Measurements from ENCODE around the gene DEF6.

DEF6 gene

GRCh38 chr6:35262596-35262995 lies 35.0 kb upstream of the DEF6 start:
- Histone ChIP-seq H3K9me3 (replicated peaks in 1 of 2; ENCODE audit: control insufficient read depth in 2 of 2, insufficient read depth in 1 of 2, low read depth in 1 of 2, low read length in 2 of 2) (no peaks in the 10 kb centered on the region), H2AK5ac (ENCODE audit: low read depth, low read length) (no peak overlapping the region), H3K4me2 (ENCODE audit: insufficient read depth, low read length, poor library complexity, severe bottlenecking) (no peak overlapping the region), H2AFZ (ENCODE audit: low read length) (no peak overlapping the region), H2BK12ac (ENCODE audit: low read length) (no peak overlapping the region), H3K27me3 (ENCODE audit: control insufficient read depth in 3 of 3, insufficient read depth in 3 of 3, low read depth in 1 of 3, low read length in 3 of 3) (no peaks in the 10 kb centered on the region), H3K9ac (ENCODE audit: low read depth, low read length, poor library complexity) (no peak overlapping the region), H3K14ac (ENCODE audit: low read length) (no peak overlapping the region), H3K27ac (replicated peaks; ENCODE audit: low read length) (no peak overlapping the region), H3K4ac (ENCODE audit: low read length) (no peak overlapping the region), H3K18ac (ENCODE audit: low read length) (no peak overlapping the region), H3K36me3 (replicated peaks in 1 of 2; ENCODE audit: control insufficient read depth in 2 of 2, insufficient read depth in 2 of 2, low read length in 2 of 2) (peaks cover 0 to 8% of the 10 kb centered on the region in 2 donors), H3K79me1 (ENCODE audit: low read depth, low read length) (peaks cover 6% of the 10 kb centered on the region), H4K91ac (ENCODE audit: low read depth, low read length, poor library complexity) (no peak overlapping the region), H3K4me3 (ENCODE audit: low read length in 2 of 2) (no peak overlapping the region), H2BK120ac (ENCODE audit: low read depth, low read length) (no peak overlapping the region), H3K4me1 (ENCODE audit: control insufficient read depth in 2 of 2, insufficient read depth in 1 of 2, low read depth in 1 of 2, low read length in 2 of 2) (peaks cover 5 to 8% of the 10 kb centered on the region in 2 donors), H2BK5ac (ENCODE audit: low read length) (no peak overlapping the region), H4K8ac (ENCODE audit: low read depth, low read length) (no peak overlapping the region), H3K23ac (ENCODE audit: low read depth, low read length, poor library complexity) (no peak overlapping the region), H2BK15ac (ENCODE audit: low read length) (no peak overlapping the region)
- WGBS, 2 donors (ENCODE audit: extremely low coverage in 2 of 2, insufficient read length in 2 of 2, insufficient replicate concordance in 1 of 2): no CpG with 5 or more reads among the region's 2 CpGs
- no peak for DNase-seq (ENCODE audit: low spot score)

DNA sequence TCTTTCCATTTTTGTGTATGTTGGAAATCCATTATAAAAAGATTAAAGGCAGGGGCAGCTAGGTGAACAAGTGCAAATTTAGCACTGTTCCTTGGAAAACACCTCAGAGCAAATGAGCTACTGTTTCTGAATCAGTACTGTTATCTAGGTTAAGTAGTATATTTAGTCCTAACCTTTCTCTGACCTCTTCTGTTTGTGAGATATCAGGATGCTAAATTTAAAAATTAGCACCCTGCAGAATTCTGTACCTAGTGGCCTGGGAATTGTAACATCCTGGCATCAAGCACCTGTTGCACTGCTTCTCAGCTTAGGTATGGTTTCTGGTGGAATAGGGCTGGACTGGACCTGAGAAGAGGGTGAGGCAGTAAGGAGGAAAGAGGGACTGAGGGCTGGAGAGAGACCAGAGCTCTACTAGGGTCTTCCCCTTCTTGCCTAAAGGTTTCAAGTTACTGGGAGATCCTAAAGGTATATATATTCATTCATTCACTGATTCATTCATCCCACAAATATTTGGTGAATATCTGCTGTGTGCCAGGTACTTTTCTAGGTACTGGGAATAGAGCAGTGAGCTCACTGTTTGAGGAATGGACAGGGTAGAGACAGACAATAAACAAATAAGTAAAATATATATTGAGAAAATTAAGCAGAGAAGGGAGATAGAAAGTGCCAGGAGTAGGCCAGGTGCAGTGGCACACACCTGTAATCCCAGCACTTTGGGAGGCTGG lies 32.9 kb upstream of the DEF6 start:
- no peak overlapping the region for H3K9ac ChIP-seq (ENCODE audit: low read depth, low read length, poor library complexity)
- no peak overlapping the region for H2AFZ ChIP-seq (ENCODE audit: low read length)
- no peak overlapping the region for H3K27ac ChIP-seq (replicated peaks; ENCODE audit: low read length)
- no peak overlapping the region for H2AK5ac ChIP-seq (ENCODE audit: low read depth, low read length)
- no peak overlapping the region for H2BK15ac ChIP-seq (ENCODE audit: low read length)
- no peak overlapping the region for H2BK120ac ChIP-seq (ENCODE audit: low read depth, low read length)
- peaks cover 5% of the 10 kb centered on the region in 2 donors for H3K4me1 ChIP-seq (ENCODE audit: control insufficient read depth in 2 of 2, insufficient read depth in 1 of 2, low read depth in 1 of 2, low read length in 2 of 2)
- DNase-seq (ENCODE audit: low spot score): no peak
- H2BK12ac ChIP-seq (ENCODE audit: low read length): no peak overlapping the region
- H4K8ac ChIP-seq (ENCODE audit: low read depth, low read length): no peak overlapping the region
- H3K36me3 ChIP-seq (replicated peaks in 1 of 2; ENCODE audit: control insufficient read depth in 2 of 2, insufficient read depth in 2 of 2, low read length in 2 of 2): peaks cover 2 to 9% of the 10 kb centered on the region in 2 donors
- H3K4ac ChIP-seq (ENCODE audit: low read length): no peak overlapping the region
- H3K9me3 ChIP-seq (replicated peaks in 1 of 2; ENCODE audit: control insufficient read depth in 2 of 2, insufficient read depth in 1 of 2, low read depth in 1 of 2, low read length in 2 of 2): no peaks in the 10 kb centered on the region
- H3K23ac ChIP-seq (ENCODE audit: low read depth, low read length, poor library complexity): no peak overlapping the region
- H4K91ac ChIP-seq (ENCODE audit: low read depth, low read length, poor library complexity): no peak overlapping the region
- no peaks in the 10 kb centered on the region for H3K27me3 ChIP-seq (ENCODE audit: control insufficient read depth in 3 of 3, insufficient read depth in 3 of 3, low read depth in 1 of 3, low read length in 3 of 3)
- H3K4me2 ChIP-seq (ENCODE audit: insufficient read depth, low read length, poor library complexity, severe bottlenecking): no peak overlapping the region
- no peak overlapping the region for H2BK5ac ChIP-seq (ENCODE audit: low read length)
- H3K18ac ChIP-seq (ENCODE audit: low read length): no peak overlapping the region
- H3K79me1 ChIP-seq (ENCODE audit: low read depth, low read length): peaks cover 6% of the 10 kb centered on the region
- no peak overlapping the region for H3K14ac ChIP-seq (ENCODE audit: low read length)
- no peak overlapping the region for H3K4me3 ChIP-seq (ENCODE audit: low read length in 2 of 2)

- Histone ChIP-seq H2BK5ac (ENCODE audit: low read length) (no peak overlapping the region), H3K4me3 (ENCODE audit: low read length in 2 of 2) (no peak overlapping the region), H3K9ac (ENCODE audit: low read depth, low read length, poor library complexity) (no peak overlapping the region), H2BK120ac (ENCODE audit: low read depth, low read length) (no peak overlapping the region), H3K18ac (ENCODE audit: low read length) (no peak overlapping the region), H3K36me3 (replicated peaks in 1 of 2; ENCODE audit: control insufficient read depth in 2 of 2, insufficient read depth in 2 of 2, low read length in 2 of 2) (peaks cover 2 to 9% of the 10 kb centered on the region in 2 donors), H4K91ac (ENCODE audit: low read depth, low read length, poor library complexity) (no peak overlapping the region), H2AFZ (ENCODE audit: low read length) (no peak overlapping the region), H2BK15ac (ENCODE audit: low read length) (no peak overlapping the region), H3K4me2 (ENCODE audit: insufficient read depth, low read length, poor library complexity, severe bottlenecking) (no peak overlapping the region), H3K27me3 (ENCODE audit: control insufficient read depth in 3 of 3, insufficient read depth in 3 of 3, low read depth in 1 of 3, low read length in 3 of 3) (no peaks in the 10 kb centered on the region), H3K14ac (ENCODE audit: low read length) (no peak overlapping the region), H2BK12ac (ENCODE audit: low read length) (no peak overlapping the region), H3K79me1 (ENCODE audit: low read depth, low read length) (peaks cover 3% of the 10 kb centered on the region), H3K4ac (ENCODE audit: low read length) (no peak overlapping the region), H2AK5ac (ENCODE audit: low read depth, low read length) (no peak overlapping the region), H3K27ac (replicated peaks; ENCODE audit: low read length) (no peak overlapping the region), H3K23ac (ENCODE audit: low read depth, low read length, poor library complexity) (no peak overlapping the region), H4K8ac (ENCODE audit: low read depth, low read length) (no peak overlapping the region), H3K4me1 (ENCODE audit: control insufficient read depth in 2 of 2, insufficient read depth in 1 of 2, low read depth in 1 of 2, low read length in 2 of 2) (peaks cover 2% of the 10 kb centered on the region in 2 donors), H3K9me3 (replicated peaks in 1 of 2; ENCODE audit: control insufficient read depth in 2 of 2, insufficient read depth in 1 of 2, low read depth in 1 of 2, low read length in 2 of 2) (no peaks in the 10 kb centered on the region)
- no peak for DNase-seq (ENCODE audit: low spot score)
- no CpG with 5 or more reads among the region's 2 CpGs for WGBS, 2 donors (ENCODE audit: extremely low coverage in 2 of 2, insufficient read length in 2 of 2, insufficient replicate concordance in 1 of 2)
Observed at GRCh38 chr6:35265523-35265922, 32.1 kb upstream of the DEF6 start.

- H3K27me3 ChIP-seq (ENCODE audit: control insufficient read depth in 3 of 3, insufficient read depth in 3 of 3, low read depth in 1 of 3, low read length in 3 of 3): no peaks in the 10 kb centered on the region
- H2AFZ ChIP-seq (ENCODE audit: low read length): no peak overlapping the region
- H2BK120ac ChIP-seq (ENCODE audit: low read depth, low read length): no peak overlapping the region
- no peak overlapping the region for H3K9ac ChIP-seq (ENCODE audit: low read depth, low read length, poor library complexity)
- H2BK5ac ChIP-seq (ENCODE audit: low read length): no peak overlapping the region
- H3K79me1 ChIP-seq (ENCODE audit: low read depth, low read length): peaks cover 3% of the 10 kb centered on the region
- H3K14ac ChIP-seq (ENCODE audit: low read length): no peak overlapping the region
- no peak overlapping the region for H4K8ac ChIP-seq (ENCODE audit: low read depth, low read length)
- H3K4me1 ChIP-seq (ENCODE audit: control insufficient read depth in 2 of 2, insufficient read depth in 1 of 2, low read depth in 1 of 2, low read length in 2 of 2): peaks cover 0 to 2% of the 10 kb centered on the region in 2 donors
- H3K27ac ChIP-seq (replicated peaks; ENCODE audit: low read length): no peak overlapping the region
- no peak overlapping the region for H2AK5ac ChIP-seq (ENCODE audit: low read depth, low read length)
- no peak overlapping the region for H3K4ac ChIP-seq (ENCODE audit: low read length)
- DNase-seq (ENCODE audit: low spot score): no peak
- no peak overlapping the region for H3K4me3 ChIP-seq (ENCODE audit: low read length in 2 of 2)
- H3K4me2 ChIP-seq (ENCODE audit: insufficient read depth, low read length, poor library complexity, severe bottlenecking): no peak overlapping the region
- no CpG with 5 or more reads among the region's 8 CpGs for WGBS, 2 donors (ENCODE audit: extremely low coverage in 2 of 2, insufficient read length in 2 of 2, insufficient replicate concordance in 1 of 2)
- H3K23ac ChIP-seq (ENCODE audit: low read depth, low read length, poor library complexity): no peak overlapping the region
- no peak overlapping the region for H3K18ac ChIP-seq (ENCODE audit: low read length)
- no peak overlapping the region for H2BK12ac ChIP-seq (ENCODE audit: low read length)
- peaks cover 2 to 16% of the 10 kb centered on the region in 2 donors for H3K36me3 ChIP-seq (replicated peaks in 1 of 2; ENCODE audit: control insufficient read depth in 2 of 2, insufficient read depth in 2 of 2, low read length in 2 of 2)
- H4K91ac ChIP-seq (ENCODE audit: low read depth, low read length, poor library complexity): no peak overlapping the region
- H2BK15ac ChIP-seq (ENCODE audit: low read length): no peak overlapping the region
- no peaks in the 10 kb centered on the region for H3K9me3 ChIP-seq (replicated peaks in 1 of 2; ENCODE audit: control insufficient read depth in 2 of 2, insufficient read depth in 1 of 2, low read depth in 1 of 2, low read length in 2 of 2)
Observed at GRCh38 chr6:35267446-35267845, 30.2 kb upstream of the DEF6 start.
